DND-41 (cell line): ENCODE data around the gene CCDC18.
"Not testable (repeated sequence)": the region's sequence is repeated elsewhere in the genome, so short reads cannot be mapped to it uniquely, and the experiment has no call there.

Experiments
- CTCF ChIP-seq: IDR thresholded peaks from 2 replicates; pipeline ENCODE4 v1.5.1; 2012; ENCODE audit warnings: borderline replicate concordance, low read length, moderate library complexity, mild to moderate bottlenecking; ENCODE audit not compliant: poor library complexity, severe bottlenecking; ENCODE audit errors: extremely low read depth
- EZH2 ChIP-seq: IDR thresholded peaks from 3 replicates; pipeline ENCODE4 v1.6.1; 2012; ENCODE audit warnings: borderline replicate concordance, low read depth, mild to moderate bottlenecking, moderate library complexity, low read length, inconsistent platforms; ENCODE audit not compliant: severe bottlenecking

GRCh38 chr1:93268888-93269287 is 88.4 kb downstream of the CCDC18 start:
- not testable (repeated sequence) for TF ChIP-seq CTCF, EZH2
